IPS-20b (cell line): Measurements from ENCODE around the gene CYTH1.

Experiments used
- H3K27ac ChIP-seq: one replicate; pipeline ENCODE4 v1.5.1; 2013; ENCODE audit warnings: low read length
- H3K27me3 ChIP-seq: 2 replicates; pipeline ENCODE4 v1.6.1; 2013; ENCODE audit warnings: mild to moderate bottlenecking, low read length, inconsistent platforms; ENCODE audit not compliant: insufficient read depth
- H3K36me3 ChIP-seq: 2 replicates; pipeline ENCODE4 v1.6.1; 2013; ENCODE audit warnings: low read depth, mild to moderate bottlenecking, inconsistent platforms, low read length, moderate library complexity; ENCODE audit not compliant: insufficient read depth
- H3K4me1 ChIP-seq: 2 replicates; pipeline ENCODE4 v1.6.1; 2013; ENCODE audit warnings: mild to moderate bottlenecking, control low read depth, inconsistent platforms, low read length, moderate library complexity; ENCODE audit not compliant: insufficient read depth
- H3K4me3 ChIP-seq: 2 replicates; pipeline ENCODE4 v1.5.1; 2013; ENCODE audit warnings: mild to moderate bottlenecking, low read length, inconsistent platforms
- H3K9ac ChIP-seq: 2 replicates; pipeline ENCODE4 v1.6.1; 2013; ENCODE audit warnings: low read depth, mild to moderate bottlenecking, inconsistent platforms, low read length, moderate library complexity
- H3K9me3 ChIP-seq: 2 replicates; pipeline ENCODE4 v1.6.1; 2013; ENCODE audit warnings: mild to moderate bottlenecking, low read depth, low read length, inconsistent platforms; ENCODE audit not compliant: insufficient read depth

CYTH1 gene

GRCh38 chr17:78794399-78794798, 12.3 kb upstream of the CYTH1 start:
- H3K27ac ChIP-seq: no peak overlapping the region
- H3K27me3 ChIP-seq: no peaks in the 10 kb centered on the region
- H3K4me3 ChIP-seq: no peak overlapping the region
- peaks cover 72% of the 10 kb centered on the region for H3K36me3 ChIP-seq
- H3K4me1 ChIP-seq: no peaks in the 10 kb centered on the region
- no peak overlapping the region for H3K9ac ChIP-seq
- no peaks in the 10 kb centered on the region for H3K9me3 ChIP-seq

DNA sequence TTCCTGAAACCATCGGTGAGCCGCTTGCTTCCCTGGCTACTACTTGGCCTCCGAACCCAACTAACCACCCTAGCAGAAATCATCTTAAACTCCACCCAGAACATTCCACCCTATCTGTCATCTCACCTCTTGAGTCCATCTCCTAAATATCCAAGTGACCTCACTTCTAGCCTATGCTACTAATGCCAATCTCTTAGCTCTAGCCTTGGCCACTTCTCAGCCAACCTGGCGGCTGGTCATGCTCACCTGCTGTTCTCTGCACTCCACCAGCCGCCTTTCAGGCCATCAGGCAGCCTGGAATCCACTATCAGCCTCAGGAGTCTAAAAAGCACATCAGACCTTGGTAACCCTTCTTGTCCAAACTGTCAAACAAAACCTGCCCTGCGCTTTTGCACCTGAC, 11.9 kb upstream of the CYTH1 start:
- H3K36me3 ChIP-seq: peaks cover 68% of the 10 kb centered on the region

DNA sequence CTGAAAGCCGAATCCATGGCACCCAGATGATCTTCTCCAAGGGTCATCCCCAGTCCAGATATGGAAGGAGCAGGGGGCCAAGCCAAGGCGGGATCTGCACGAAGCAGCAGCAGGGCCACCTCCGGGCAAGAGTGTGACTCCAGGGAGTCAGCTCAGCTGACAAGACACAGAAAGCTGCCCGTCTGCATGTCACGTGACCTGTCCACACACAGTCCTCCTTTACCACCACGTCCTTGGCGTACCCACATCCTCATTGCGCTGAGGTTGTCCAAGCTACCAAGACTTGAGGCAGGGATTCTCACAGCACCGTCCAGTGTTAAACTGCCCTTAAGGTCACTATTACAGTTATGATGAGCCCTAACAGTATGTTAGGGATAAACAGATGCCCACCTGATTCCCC, 11.3 kb upstream of the CYTH1 start:
- Histone ChIP-seq H3K4me3 (no peak overlapping the region), H3K9ac (no peak overlapping the region), H3K9me3 (no peaks in the 10 kb centered on the region), H3K36me3 (peaks cover 62% of the 10 kb centered on the region), H3K4me1 (no peaks in the 10 kb centered on the region), H3K27ac (no peak overlapping the region), H3K27me3 (no peaks in the 10 kb centered on the region)

More for the DNA sequence above, 11.9 kb upstream of the CYTH1 start:
- no peaks in the 10 kb centered on the region for H3K9me3 ChIP-seq
- no peak overlapping the region for H3K4me3 ChIP-seq
- H3K4me1 ChIP-seq: no peaks in the 10 kb centered on the region
- H3K9ac ChIP-seq: no peak overlapping the region
- H3K27me3 ChIP-seq: no peaks in the 10 kb centered on the region
- H3K27ac ChIP-seq: no peak overlapping the region

GRCh38 chr17:78791840-78792709, 10.0 kb upstream of the CYTH1 start:
- Histone ChIP-seq H3K36me3 (peaks cover 49% of the 10 kb centered on the region), H3K4me1 (no peaks in the 10 kb centered on the region), H3K9me3 (no peaks in the 10 kb centered on the region), H3K9ac (no peak overlapping the region), H3K4me3 (no peak overlapping the region), H3K27me3 (no peaks in the 10 kb centered on the region), H3K27ac (no peak overlapping the region)

- H3K27me3 ChIP-seq: no peaks in the 10 kb centered on the region
- peaks cover 34% of the 10 kb centered on the region for H3K36me3 ChIP-seq
- no peak overlapping the region for H3K9ac ChIP-seq
- no peaks in the 10 kb centered on the region for H3K4me1 ChIP-seq
- H3K9me3 ChIP-seq: no peaks in the 10 kb centered on the region
- H3K27ac ChIP-seq: no peak overlapping the region
- H3K4me3 ChIP-seq: no peak overlapping the region
These were observed 8.5 kb upstream of the CYTH1 start for GRCh38 chr17:78790552-78790951.

GRCh38 chr17:78789663-78790181, 7.6 kb upstream of the CYTH1 start:
- Histone ChIP-seq H3K9ac (no peak overlapping the region), H3K27me3 (no peaks in the 10 kb centered on the region), H3K36me3 (peaks cover 26% of the 10 kb centered on the region), H3K4me1 (no peaks in the 10 kb centered on the region), H3K4me3 (no peak overlapping the region), H3K9me3 (no peaks in the 10 kb centered on the region), H3K27ac (no peak overlapping the region)

GRCh38 chr17:78789149-78789662, 7.1 kb upstream of the CYTH1 start:
- no peak overlapping the region for H3K4me3 ChIP-seq
- H3K36me3 ChIP-seq: peaks cover 21% of the 10 kb centered on the region
- no peaks in the 10 kb centered on the region for H3K9me3 ChIP-seq
- H3K27me3 ChIP-seq: no peaks in the 10 kb centered on the region
- H3K27ac ChIP-seq: no peak overlapping the region
- no peaks in the 10 kb centered on the region for H3K4me1 ChIP-seq
- H3K9ac ChIP-seq: no peak overlapping the region

DNA sequence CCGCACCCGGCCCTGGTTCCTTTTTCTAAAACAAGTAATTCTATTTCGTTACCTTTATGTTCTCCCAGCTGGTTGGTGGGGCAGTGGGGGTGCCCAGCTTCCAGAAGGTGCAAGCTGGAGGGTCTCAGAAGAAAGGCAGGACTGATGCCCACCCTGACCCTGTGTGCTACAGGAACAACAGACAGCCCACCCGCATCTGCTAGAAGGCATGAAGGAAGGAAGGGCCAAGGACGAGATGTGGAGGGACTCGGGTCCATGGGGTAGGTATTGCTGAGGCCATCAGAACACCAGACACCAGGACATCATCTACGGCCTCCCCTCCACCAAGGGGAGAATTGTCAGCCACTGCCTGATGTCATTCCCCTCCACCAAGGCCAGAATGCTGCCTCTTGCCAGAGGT, 6.4 kb upstream of the CYTH1 start:
- Histone ChIP-seq H3K9me3 (no peaks in the 10 kb centered on the region), H3K36me3 (peaks cover 17% of the 10 kb centered on the region; the same call in 1 of the 2 replicates), H3K4me1 (no peaks in the 10 kb centered on the region), H3K27ac (no peak overlapping the region), H3K4me3 (no peak overlapping the region), H3K9ac (no peak overlapping the region), H3K27me3 (no peaks in the 10 kb centered on the region)

DNA sequence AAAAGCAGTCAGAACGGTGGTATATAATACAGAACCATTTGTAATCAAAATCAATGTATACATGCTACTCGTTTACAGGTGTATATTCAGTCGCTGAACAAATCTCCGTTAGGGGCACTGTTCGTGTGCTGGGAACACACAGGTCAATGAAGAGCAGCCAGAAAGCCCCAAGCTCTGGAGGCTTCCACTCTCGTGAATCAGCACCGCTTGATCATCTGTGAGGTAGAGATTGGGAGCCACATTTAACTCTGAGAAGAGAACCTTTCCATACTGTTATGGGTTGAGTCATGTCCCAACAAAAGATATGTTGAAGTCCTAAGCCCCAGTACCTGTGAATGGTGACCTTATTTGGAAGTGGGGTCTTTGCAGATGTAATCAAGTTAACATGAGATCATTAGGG, 5.4 kb upstream of the CYTH1 start:
- Histone ChIP-seq H3K4me3 (no peak overlapping the region), H3K9me3 (no peaks in the 10 kb centered on the region), H3K9ac (no peak overlapping the region), H3K27ac (no peak overlapping the region), H3K36me3 (peaks cover 11% of the 10 kb centered on the region; the same call in 1 of the 2 replicates), H3K27me3 (no peaks in the 10 kb centered on the region), H3K4me1 (no peaks in the 10 kb centered on the region)

DNA sequence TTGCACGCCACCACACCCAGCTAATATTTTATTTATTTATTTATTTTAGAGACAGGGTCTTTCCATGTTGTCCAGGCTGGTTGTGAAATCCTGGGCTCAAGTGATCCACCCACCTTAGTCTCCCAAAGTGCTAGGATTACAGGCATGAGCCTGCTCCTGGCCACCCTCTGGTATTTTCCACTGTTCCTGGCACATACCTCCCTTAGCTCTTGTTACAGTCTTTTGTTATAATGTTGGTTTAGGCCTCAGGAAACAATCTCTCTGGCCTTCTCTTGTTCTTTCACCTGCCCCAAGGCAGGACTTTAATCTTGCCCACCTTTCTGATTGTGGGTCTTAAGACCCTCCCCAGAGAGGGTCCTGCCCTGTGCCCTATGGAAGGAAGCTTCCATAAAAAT, 3.6 kb upstream of the CYTH1 start:
- no peaks in the 10 kb centered on the region for H3K9me3 ChIP-seq
- no peak overlapping the region for H3K27ac ChIP-seq
- no peak overlapping the region for H3K9ac ChIP-seq
- peaks cover 4% of the 10 kb centered on the region; the same call in 1 of the 2 replicates for H3K27me3 ChIP-seq
- H3K36me3 ChIP-seq: no peaks in the 10 kb centered on the region
- H3K4me3 ChIP-seq: no peak overlapping the region
- no peaks in the 10 kb centered on the region for H3K4me1 ChIP-seq

DNA sequence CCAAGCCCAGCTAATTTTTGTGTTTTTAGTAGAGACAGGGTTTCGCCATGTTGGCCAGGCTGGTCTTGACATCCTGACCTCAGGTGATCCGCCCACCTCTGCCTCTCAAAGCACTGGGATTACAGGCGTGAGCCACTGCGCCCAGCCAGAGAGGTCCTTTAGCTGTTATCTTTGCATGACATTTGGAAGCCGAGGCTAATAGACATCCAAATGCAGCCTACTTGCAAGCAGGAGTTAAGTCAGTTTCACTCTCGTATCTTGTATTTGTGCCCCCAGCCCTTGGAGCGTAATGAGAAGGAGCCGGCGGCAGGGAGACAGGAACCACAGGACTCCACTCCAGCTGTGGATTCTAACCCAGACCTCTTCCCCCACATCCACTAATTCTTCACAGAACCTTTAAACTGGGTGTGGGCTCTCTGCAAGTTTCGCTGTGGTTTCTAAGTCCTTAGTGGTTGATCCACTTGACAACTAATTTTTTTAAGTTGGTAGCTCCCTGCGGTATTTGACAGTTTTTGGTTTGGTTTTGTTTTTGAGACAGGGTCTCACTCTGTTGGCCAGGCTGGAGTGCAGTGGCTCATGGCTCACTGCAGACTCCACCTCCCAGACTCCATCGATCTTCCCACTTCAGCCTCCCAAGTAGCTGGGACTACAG, 3.1 kb upstream of the CYTH1 start:
- H3K4me3 ChIP-seq: no peak overlapping the region
- no peak overlapping the region for H3K27ac ChIP-seq
- no peak overlapping the region for H3K9ac ChIP-seq
- H3K27me3 ChIP-seq: peaks cover 4% of the 10 kb centered on the region; the same call in 1 of the 2 replicates
- no peaks in the 10 kb centered on the region for H3K4me1 ChIP-seq
- no peaks in the 10 kb centered on the region for H3K9me3 ChIP-seq
- H3K36me3 ChIP-seq: no peaks in the 10 kb centered on the region
